ENCODE results near the gene TMEM208. TPM values are rescaled to one million over a fixed set of nuclear protein-coding genes. Genes with fewer than 3 reads are reported as not detected.

TMEM208 gene
- total and polyA plus RNA-seq, 2 experiments from 2014 or later: 47.5 to 181 TPM

DNA sequence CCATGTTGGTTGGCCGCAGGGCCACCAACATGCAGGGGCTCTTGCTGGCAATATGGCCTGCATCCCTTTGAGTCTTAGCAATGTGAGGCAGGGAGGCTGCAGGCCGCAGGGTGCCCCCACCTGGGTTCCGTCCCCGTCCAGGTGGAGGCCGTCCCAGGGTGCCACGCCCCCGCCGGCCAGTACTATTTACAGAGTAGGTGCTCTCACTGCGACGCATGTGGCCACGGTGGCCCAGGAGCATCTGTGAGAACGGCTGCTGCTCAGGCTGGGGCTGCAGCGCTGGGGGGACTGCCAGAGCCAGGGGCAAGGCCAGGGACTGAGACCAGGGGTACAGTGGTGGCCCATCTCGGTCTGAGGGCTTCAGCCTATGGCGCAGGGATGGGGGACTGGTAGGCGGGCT, 46.8 kb upstream of the TMEM208 start:
- no peak for DNase-seq (ENCODE audit: low spot score)
- peaks cover 3% of the 10 kb centered on the region for H4K20me1 ChIP-seq (ENCODE audit: insufficient read depth, poor library complexity, severe bottlenecking)
- H3K4me2 ChIP-seq: no peak overlapping the region
- no peak overlapping the region for H2AFZ ChIP-seq
- WGBS (ENCODE audit: low lambda C conversion rate, missing lambda C conversion rate): 92% methylated on average over 16 of the region's 16 CpGs
- H3K36me3 ChIP-seq (replicated peaks; ENCODE audit: insufficient read depth, low read depth): no peaks in the 10 kb centered on the region
- no peaks in the 10 kb centered on the region for H3K9me3 ChIP-seq (ENCODE audit: low read depth)
- no peak overlapping the region for H3K27ac ChIP-seq
- H3K4me1 ChIP-seq (ENCODE audit: insufficient read depth): peaks cover 18% of the 10 kb centered on the region
- H3K9me2 ChIP-seq (replicated peaks; ENCODE audit: insufficient read depth): no peaks in the 10 kb centered on the region
- H3K27me3 ChIP-seq: no peaks in the 10 kb centered on the region
- H3K79me2 ChIP-seq: peaks cover 12% of the 10 kb centered on the region
- no peak overlapping the region for H3K4me3 ChIP-seq
- TF ChIP-seq EZH2phosphoT487 (IDR thresholded peaks at IDR 0.05; ENCODE audit: low read depth, severe bottlenecking, unreplicated experiment) (no peak), EZH2 (IDR thresholded peaks at IDR 0.05; ENCODE audit: borderline replicate concordance) (no peak), CTCF (IDR thresholded peaks at IDR 0.05; ENCODE audit: poor library complexity) (no peak)

GRCh38 chr16:67181346-67181745, 45.6 kb upstream of the TMEM208 start:
- Histone ChIP-seq H4K20me1 (ENCODE audit: insufficient read depth, poor library complexity, severe bottlenecking) (peaks cover 3% of the 10 kb centered on the region), H3K4me2 (no peak overlapping the region), H2AFZ (no peak overlapping the region), H3K9me2 (replicated peaks; ENCODE audit: insufficient read depth) (no peaks in the 10 kb centered on the region), H3K4me1 (ENCODE audit: insufficient read depth) (peaks cover 19% of the 10 kb centered on the region), H3K36me3 (replicated peaks; ENCODE audit: insufficient read depth, low read depth) (no peaks in the 10 kb centered on the region), H3K9me3 (ENCODE audit: low read depth) (no peaks in the 10 kb centered on the region), H3K79me2 (peaks cover 12% of the 10 kb centered on the region), H3K27me3 (no peaks in the 10 kb centered on the region), H3K27ac (no peak overlapping the region), H3K4me3 (no peak overlapping the region)
- no peak for TF ChIP-seq EZH2 (IDR thresholded peaks at IDR 0.05; ENCODE audit: borderline replicate concordance)
- TF ChIP-seq CTCF (IDR thresholded peaks at IDR 0.05; ENCODE audit: poor library complexity): no peak
- no peak for TF ChIP-seq EZH2phosphoT487 (IDR thresholded peaks at IDR 0.05; ENCODE audit: low read depth, severe bottlenecking, unreplicated experiment)
- 83% methylated on average over 2 of the region's 2 CpGs for WGBS (ENCODE audit: low lambda C conversion rate, missing lambda C conversion rate)
- DNase-seq (ENCODE audit: low spot score): no peak

DNA sequence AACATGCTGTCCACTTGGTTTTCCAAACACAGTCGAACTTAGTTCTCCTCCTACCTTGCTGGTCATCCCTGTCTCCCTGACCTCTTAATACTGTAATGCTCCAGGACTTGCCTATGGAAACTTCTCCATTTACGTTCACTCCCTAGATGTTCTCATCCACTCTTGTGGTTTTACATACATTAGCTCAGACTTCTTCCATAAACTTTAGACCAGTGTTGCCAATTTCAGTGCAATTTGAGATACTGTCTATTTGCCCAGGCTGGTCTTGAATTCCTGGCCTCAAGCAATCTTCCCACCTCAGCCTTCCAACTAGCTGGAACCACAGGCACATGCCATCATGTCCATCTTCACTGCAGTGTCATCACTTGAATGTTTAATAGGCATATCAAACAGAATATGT, 44.6 kb upstream of the TMEM208 start:
- H3K79me2 ChIP-seq: peaks cover 12% of the 10 kb centered on the region
- no peak overlapping the region for H3K4me3 ChIP-seq
- 88% methylated on average over 2 of the region's 2 CpGs for WGBS (ENCODE audit: low lambda C conversion rate, missing lambda C conversion rate)

More for the DNA sequence above, 44.6 kb upstream of the TMEM208 start:
- Histone ChIP-seq H2AFZ (no peak overlapping the region), H3K9me3 (ENCODE audit: low read depth) (no peaks in the 10 kb centered on the region), H3K9me2 (replicated peaks; ENCODE audit: insufficient read depth) (no peaks in the 10 kb centered on the region), H3K4me2 (peak overlapping the region; percentile 80), H3K36me3 (replicated peaks; ENCODE audit: insufficient read depth, low read depth) (no peaks in the 10 kb centered on the region), H3K27me3 (no peaks in the 10 kb centered on the region), H4K20me1 (ENCODE audit: insufficient read depth, poor library complexity, severe bottlenecking) (peaks cover 3% of the 10 kb centered on the region), H3K27ac (no peak overlapping the region), H3K4me1 (ENCODE audit: insufficient read depth) (peaks cover 19% of the 10 kb centered on the region)
- no peak for TF ChIP-seq EZH2phosphoT487 (IDR thresholded peaks at IDR 0.05; ENCODE audit: low read depth, severe bottlenecking, unreplicated experiment)
- no peak for TF ChIP-seq EZH2 (IDR thresholded peaks at IDR 0.05; ENCODE audit: borderline replicate concordance)
- TF ChIP-seq CTCF (IDR thresholded peaks at IDR 0.05; ENCODE audit: poor library complexity): no peak
- DNase-seq (ENCODE audit: low spot score): no peak

All from hepatocyte (in vitro differentiated cells).